Upper lobe of left lung (tissue), 4 donors: Measurements from ENCODE around the gene RASSF5.

Experiments used
- CTCF ChIP-seq, 6 experiments: fragments of 450-650 bp in 4 of 6; fragments of 200-600 bp in 2 of 6; sonication (generic) in 2 of 6; IDR thresholded peaks; one replicate each; pipeline ENCODE4 v1.5.1; 2016 to 2019; ENCODE audit warnings: antibody characterized with exemption in 6 of 6
- POLR2A ChIP-seq, 4 donors: fragments of 450-650 bp; IDR thresholded peaks; one replicate each; pipeline ENCODE4 v1.5.1; 2016 to 2017; ENCODE audit warnings: antibody characterized with exemption in 4 of 4, mild to moderate bottlenecking in 2 of 4
- POLR2AphosphoS5 ChIP-seq, 2 donors: sonication (generic); formaldehyde crosslinking; IDR thresholded peaks; one replicate each; pipeline ENCODE4 v1.5.1; 2017; ENCODE audit warnings: antibody characterized with exemption in 2 of 2

- TF ChIP-seq CTCF (IDR thresholded peaks at IDR 0.05): no peak
- no peak for TF ChIP-seq POLR2AphosphoS5 (IDR thresholded peaks at IDR 0.05)
- no peak for TF ChIP-seq POLR2A (IDR thresholded peaks at IDR 0.05)
Measured at GRCh38 chr1:206573762-206574161, 66.4 kb downstream of the RASSF5 start.
